T-cell (primary cell): ENCODE results near the gene GART. TPM values are rescaled to one million over a fixed set of nuclear protein-coding genes. Genes with fewer than 3 reads are reported as not detected.
A peak's percentile ranks its signal among the peaks of the same experiment; 100 is the strongest.

Experiments used
- ATAC-seq, 4 experiments: fragments of 200-7000 bp in 3 of 4; fragments of 150-1000 bp in 1 of 4; cut with Tn5 transposase; replicated peaks in 1 of 4; 1 replicate in 3 of 4; 2 replicates in 1 of 4; pipeline ENCODE4 v1.10.0; 2021; ENCODE audit warnings: moderate library complexity in 3 of 4, mild to moderate bottlenecking in 2 of 4, moderate number of reproducible peaks in 1 of 4
- CTCF ChIA-PET, 2 donors: fragments of 300-600 bp; sonication (Branson Sonifier 250); formaldehyde crosslinking; loops; one replicate each; lab custom pipeline; 2022; ENCODE audit warnings: antibody characterized with exemption in 2 of 2; lab: Charles Lee
- POLR2A ChIA-PET, 2 donors: fragments of 300-600 bp; sonication (Branson Sonifier 250); formaldehyde crosslinking; loops; one replicate each; lab custom pipeline; 2022; ENCODE audit warnings: antibody characterized with exemption in 2 of 2; lab: Charles Lee
- DNase-seq, 35 experiments: peaks; one replicate each; pipeline versions ENCODE4 v3.0.0 to v3.0.0-alpha.2; 2013 to 2023
- H3K27ac ChIP-seq: one replicate; pipeline ENCODE4 v1.5.1; 2013; ENCODE audit warnings: low read length
- H3K27me3 ChIP-seq, 2 experiments: replicated peaks in 1 of 2; 1 replicate in 1 of 2; 2 replicates in 1 of 2; pipeline versions ENCODE4 v1.6.1 to v1.7.0; 2013; ENCODE audit warnings: low read length in 1 of 2, mixed read lengths in 1 of 2; ENCODE audit not compliant: control insufficient read depth in 2 of 2, insufficient read depth in 2 of 2; ENCODE audit errors: extremely low read depth in 1 of 2
- H3K36me3 ChIP-seq, 2 donors: 1 replicate in 1 of 2; 2 replicates in 1 of 2; pipeline versions ENCODE4 v1.6.1 to v1.7.0; 2013; ENCODE audit warnings: low read length in 1 of 2; ENCODE audit not compliant: control insufficient read depth in 2 of 2, insufficient read depth in 1 of 2; ENCODE audit errors: extremely low read depth in 1 of 2
- H3K4me1 ChIP-seq, 2 experiments: 1 replicate in 1 of 2; 2 replicates in 1 of 2; pipeline versions ENCODE4 v1.6.1 to v1.7.0; 2013; ENCODE audit warnings: low read length in 2 of 2, mixed read lengths in 1 of 2; ENCODE audit not compliant: insufficient read depth in 2 of 2, control insufficient read depth in 1 of 2; ENCODE audit errors: extremely low read depth in 1 of 2
- H3K4me3 ChIP-seq, 2 donors: 1 replicate in 1 of 2; 2 replicates in 1 of 2; pipeline versions ENCODE4 v1.5.1 to v1.7.0; 2013; ENCODE audit warnings: mild to moderate bottlenecking in 2 of 2, low read length in 1 of 2, moderate library complexity in 1 of 2; ENCODE audit not compliant: control insufficient read depth in 1 of 2; ENCODE audit errors: extremely low read depth in 1 of 2
- H3K9me3 ChIP-seq: 2 replicates; pipeline ENCODE4 v1.7.0; 2013
- H3K27ac Mint-ChIP-seq, 2 donors: one replicate each; pipeline ENCODE4 v1.8.0; 2020 to 2021; ENCODE audit warnings: mild to moderate bottlenecking in 2 of 2, mixed read lengths in 2 of 2
- H3K27me3 Mint-ChIP-seq, 2 donors: one replicate each; pipeline ENCODE4 v1.8.0; 2021 to 2022; ENCODE audit warnings: mixed read lengths in 2 of 2
- H3K36me3 Mint-ChIP-seq: one replicate; pipeline ENCODE4 v1.8.0; 2021; ENCODE audit warnings: mixed read lengths
- H3K4me1 Mint-ChIP-seq, 3 donors: one replicate each; pipeline ENCODE4 v1.8.0; 2020 to 2022; ENCODE audit warnings: mixed read lengths in 3 of 3, mild to moderate bottlenecking in 1 of 3
- H3K4me3 Mint-ChIP-seq, 3 donors: one replicate each; pipeline ENCODE4 v1.8.0; 2020 to 2022; ENCODE audit warnings: mild to moderate bottlenecking in 3 of 3, mixed read lengths in 3 of 3, moderate library complexity in 3 of 3
- H3K9me3 Mint-ChIP-seq, 3 donors: one replicate each; pipeline ENCODE4 v1.8.0; 2020 to 2022; ENCODE audit warnings: mixed read lengths in 3 of 3
- WGBS: methylation state at CpG from one replicate; pipeline ENCODE4 v1.1.5; 2013; ENCODE audit warnings: missing lambda C conversion rate; ENCODE audit not compliant: insufficient coverage; 5-methylcytosine and 5-hydroxymethylcytosine counted together
- total RNA-seq, 35 experiments: library from RNA in 6 of 35; stranded (reverse) in 6 of 35; fragments of 120-200 nt in 1 of 35; gene quantifications; one replicate each; pipeline versions ENCODE4 v1.2.1 to v1.2.4 and lab custom pipeline; 2013 to 2026

The GART gene
- total RNA-seq, 5 donors from 2014 or later (not counting 1 experiment from before 2014, with no cell fraction given) = 37.6 to 97.4 (median 84.6) TPM

- Histone ChIP-seq H3K27ac (no peak overlapping the region), H3K9me3 (no peaks in the 10 kb centered on the region), H3K4me1 (peaks cover 24 to 41% of the 10 kb centered on the region in 2 experiments), H3K4me3 (peak overlapping the region; percentile 94 to 100), H3K27me3 (no peaks in the 10 kb centered on the region), H3K36me3 (peaks cover 0 to 21% of the 10 kb centered on the region in 2 donors)
- H3K9me3 Mint-ChIP-seq = no peaks in the 10 kb centered on the region
- ChIA-PET POLR2A (interaction anchor here (0.6 to 1.1 kb wide), 12 partner anchors 11 to 182 kb away, joined by 3 to 5 read pairs (median 3); partner anchors contain the start of genes DNAJC28 (in 1 of the 2) and TMEM50B (in 1 of the 2)), CTCF (interaction anchor here in 1 of 2 donors (0.6 to 1.5 kb wide), 5 partner anchors 14 to 64 kb away, joined by 3 to 5 read pairs (median 3); partner anchors contain the start of gene DONSON)
- WGBS = no CpG with 5 or more reads among the region's 8 CpGs
- H3K4me3 Mint-ChIP-seq = peak overlapping the region; percentile 94 to 99 (median 98)
- H3K4me1 Mint-ChIP-seq = peaks cover 55 to 61% (median 60%) of the 10 kb centered on the region in 3 donors
- H3K27me3 Mint-ChIP-seq = no peaks in the 10 kb centered on the region
- H3K27ac Mint-ChIP-seq = peak overlapping the region; percentile 100
- ATAC-seq (no peak), DNase-seq (no peak)
- H3K36me3 Mint-ChIP-seq = peaks cover 13% of the 10 kb centered on the region
These were observed 2.7 kb upstream of the GART start for GRCh38 chr21:33544451-33545195.

- Mint-ChIP-seq H3K4me1 (peaks cover 49 to 57% (median 55%) of the 10 kb centered on the region in 3 donors), H3K27ac (peak overlapping the region; percentile 100), H3K27me3 (no peaks in the 10 kb centered on the region), H3K4me3 (peak overlapping the region; percentile 94 to 99 (median 98)), H3K9me3 (no peaks in the 10 kb centered on the region), H3K36me3 (peaks cover 10% of the 10 kb centered on the region)
- peak overlapping the region; percentile 94 to 100 for H3K4me3 ChIP-seq
- H3K4me1 ChIP-seq = peaks cover 24 to 41% of the 10 kb centered on the region in 2 experiments
- H3K27me3 ChIP-seq = no peaks in the 10 kb centered on the region
- DNase-seq (peak in 7 of 35 experiments; percentile 36 to 58 (median 47)), ATAC-seq (no peak)
- H3K9me3 ChIP-seq = no peaks in the 10 kb centered on the region
- H3K27ac ChIP-seq = peak overlapping the region; percentile 100
- POLR2A ChIA-PET = interaction anchor here (0.6 to 2.6 kb wide), 13 partner anchors 7 to 820 kb away, joined by 3 to 14 read pairs (median 4); partner anchors contain the start of genes DNAJC28 (in 1 of the 2) and TMEM50B (in 1 of the 2)
- WGBS = 1% methylated on average over 15 of the region's 26 CpGs
- H3K36me3 ChIP-seq = peaks cover 0 to 17% of the 10 kb centered on the region in 2 donors
- CTCF ChIA-PET = interaction anchor here (0.5 to 1.5 kb wide), 7 partner anchors 14 to 592 kb away, joined by 3 to 5 read pairs (median 3); partner anchors contain the start of genes DNAJC28 (in 1 of the 2) and TMEM50B (in 1 of the 2)
These were observed 1.7 kb upstream of the GART start for GRCh38 chr21:33543505-33544129.

GRCh38 chr21:33542640-33543504 lies 955 bp upstream of the GART start, which contains the start of gene SON:
SON (plus strand) TSS chr21:33543038; CDS start chr21:33543093, 55 bp downstream.
- ChIA-PET CTCF (interaction anchor here (0.5 to 1.5 kb wide), 7 partner anchors 15 to 593 kb away, joined by 3 to 5 read pairs (median 3); partner anchors contain the start of genes DNAJC28 (in 1 of the 2) and TMEM50B (in 1 of the 2)), POLR2A (interaction anchor here (0.7 to 2.6 kb wide), 12 partner anchors 8 to 819 kb away, joined by 3 to 14 read pairs (median 4); partner anchors contain the start of gene TMEM50B (in 1 of the 2))
- Histone ChIP-seq H3K27ac (peak within 1 kb of the TSS; percentile 100), H3K9me3 (no peaks in the 10 kb centered on the region), H3K4me1 (peaks cover 24 to 41% of the 10 kb centered on the region in 2 experiments), H3K27me3 (no peaks in the 10 kb centered on the region), H3K36me3 (peaks cover 0 to 20% of the 10 kb centered on the region in 2 donors), H3K4me3 (peak within 1 kb of the TSS; percentile 94 to 100)
- Mint-ChIP-seq H3K4me3 (peak within 1 kb of the TSS; percentile 94 to 99 (median 98)), H3K4me1 (peaks cover 49 to 52% (median 49%) of the 10 kb centered on the region in 3 donors), H3K36me3 (peaks cover 8% of the 10 kb centered on the region), H3K27me3 (no peaks in the 10 kb centered on the region), H3K27ac (peak within 1 kb of the TSS; percentile 100), H3K9me3 (no peaks in the 10 kb centered on the region)
- ATAC-seq = peak; percentile 90 to 92 (median 92)
- peak; percentile 86 to 99 (median 98) for DNase-seq
- WGBS = 0% methylated on average over 56 of the region's 57 CpGs

- H3K36me3 ChIP-seq = peaks cover 0 to 23% of the 10 kb centered on the region in 2 donors
- ChIA-PET CTCF (interaction anchor here (0.6 to 1.7 kb wide), 2 partner anchors 65 to 1098 kb away, joined by 3 to 7 read pairs; no protein-coding TSS in a partner anchor), POLR2A (interaction anchor here (0.6 to 2.6 kb wide), 3 partner anchors 48 to 61 kb away, joined by 3 to 14 read pairs (median 4); partner anchors contain the start of genes DONSON (in 1 of the 2) and TMEM50B (in 1 of the 2))
- H3K27ac Mint-ChIP-seq = peak overlapping the region; percentile 100
- H3K27ac ChIP-seq = peak overlapping the region; percentile 100
- no peaks in the 10 kb centered on the region for H3K27me3 Mint-ChIP-seq
- peak overlapping the region; percentile 94 to 100 for H3K4me3 ChIP-seq
- DNase-seq = peak in 1 of 35 experiments; percentile 37
- H3K27me3 ChIP-seq = no peaks in the 10 kb centered on the region
- H3K4me1 Mint-ChIP-seq = peaks cover 46 to 50% (median 49%) of the 10 kb centered on the region in 3 donors
- H3K9me3 ChIP-seq = no peaks in the 10 kb centered on the region
- no peaks in the 10 kb centered on the region for H3K9me3 Mint-ChIP-seq
- no peak for ATAC-seq
- peak overlapping the region; percentile 94 to 99 (median 98) for H3K4me3 Mint-ChIP-seq
- peaks cover 17 to 41% of the 10 kb centered on the region in 2 experiments for H3K4me1 ChIP-seq
- WGBS = 68% methylated on average over 11 of the region's 19 CpGs
- peaks cover 20% of the 10 kb centered on the region for H3K36me3 Mint-ChIP-seq
These were observed 709 bp downstream of the GART start for GRCh38 chr21:33541105-33541711.

- POLR2A ChIA-PET = interaction anchor here in 1 of 2 donors (0.9 kb wide), 1 partner anchor 48 kb away, joined by 3 read pairs; no protein-coding TSS in a partner anchor
- Mint-ChIP-seq H3K36me3 (peaks cover 17% of the 10 kb centered on the region), H3K27ac (peak overlapping the region; percentile 83 to 89), H3K4me3 (peak overlapping the region; percentile 65 to 99 (median 98)), H3K4me1 (peaks cover 41 to 45% (median 44%) of the 10 kb centered on the region in 3 donors), H3K9me3 (no peaks in the 10 kb centered on the region), H3K27me3 (no peaks in the 10 kb centered on the region)
- DNase-seq = no peak
- peaks cover 14 to 37% of the 10 kb centered on the region in 2 experiments for H3K4me1 ChIP-seq
- no CpG with 5 or more reads among the region's 3 CpGs for WGBS
- CTCF ChIA-PET = interaction anchor here (0.6 to 1.7 kb wide), 2 partner anchors 65 to 1098 kb away, joined by 3 to 7 read pairs; no protein-coding TSS in a partner anchor
- no peak overlapping the region for H3K4me3 ChIP-seq
- ATAC-seq = no peak
- peaks cover 0 to 28% of the 10 kb centered on the region in 2 donors for H3K36me3 ChIP-seq
- H3K9me3 ChIP-seq = no peaks in the 10 kb centered on the region
- no peaks in the 10 kb centered on the region for H3K27me3 ChIP-seq
- H3K27ac ChIP-seq = peak overlapping the region; percentile 100
These were observed 1.2 kb downstream of the GART start for GRCh38 chr21:33540711-33541104.
